WTC11 (cell line): Measurements from ENCODE around the gene OR2A12. TPM values are rescaled to one million over a fixed set of nuclear protein-coding genes. Genes with fewer than 3 reads are reported as not detected.

ENCODE experiments used
- ATAC-seq: fragments of 200-7000 bp; cut with Tn5 transposase; 2 replicates; pipeline ENCODE4 v1.10.0; 2021; ENCODE audit warnings: mild to moderate bottlenecking, moderate library complexity
- CTCF ChIA-PET: fragments of 300-600 bp; sonication (Branson Sonifier 250); formaldehyde crosslinking; loops from one replicate; lab custom pipeline; 2021; ENCODE audit warnings: antibody characterized with exemption; lab: Charles Lee
- POLR2A ChIA-PET: fragments of 350-600 bp; sonication (Branson Sonifier 250); formaldehyde crosslinking; loops from one replicate; lab custom pipeline; 2021; ENCODE audit warnings: antibody characterized with exemption; lab: Charles Lee
- DNase-seq: peaks from one replicate; pipeline ENCODE4 v3.0.0; 2021; ENCODE audit warnings: low spot score
- H3K27ac Mint-ChIP-seq: 2 replicates; pipeline ENCODE4 v1.8.0; 2021; ENCODE audit warnings: mixed read lengths
- H3K27me3 Mint-ChIP-seq: 2 replicates; pipeline ENCODE4 v1.8.0; 2021; ENCODE audit warnings: low read depth, mild to moderate bottlenecking, moderate library complexity, mixed read lengths
- H3K36me3 Mint-ChIP-seq: 2 replicates; pipeline ENCODE4 v1.8.0; 2021; ENCODE audit warnings: mixed read lengths
- H3K4me1 Mint-ChIP-seq: 2 replicates; pipeline ENCODE4 v1.8.0; 2022; ENCODE audit warnings: mixed read lengths
- H3K4me3 Mint-ChIP-seq: 2 replicates; pipeline ENCODE4 v1.8.0; 2021; ENCODE audit warnings: mild to moderate bottlenecking, moderate library complexity, mixed read lengths
- H3K9me3 Mint-ChIP-seq: 2 replicates; pipeline ENCODE4 v1.8.0; 2021; ENCODE audit warnings: mixed read lengths
- ELF4 ChIP-seq: sonication (generic); formaldehyde crosslinking; IDR thresholded peaks from 2 replicates; pipeline ENCODE4 v1.8.1; 2022; ENCODE audit warnings: low read depth, mild to moderate bottlenecking, moderate library complexity, missing genetic modification reagents
- EMX1 ChIP-seq: fragments of 250-450 bp; sonication (Bioruptor Pico); IDR thresholded peaks from 2 replicates; pipeline ENCODE4 v1.8.0; 2021; ENCODE audit warnings: mild to moderate bottlenecking
- ESRRA ChIP-seq: sonication (generic); formaldehyde crosslinking; IDR thresholded peaks from 2 replicates; pipeline ENCODE4 v1.8.1; 2022; ENCODE audit warnings: mild to moderate bottlenecking, missing genetic modification reagents, borderline replicate concordance
- FOXP1 ChIP-seq: sonication (generic); formaldehyde crosslinking; IDR thresholded peaks from 2 replicates; pipeline ENCODE4 v1.8.0; 2022; ENCODE audit warnings: missing genetic modification reagents, mild to moderate bottlenecking, moderate library complexity, borderline replicate concordance
- GTF2I ChIP-seq: fragments of 250-450 bp; sonication (Bioruptor Pico); conservative IDR thresholded peaks from 2 replicates; pipeline ENCODE4 v1.4.0; 2021; ENCODE audit warnings: mild to moderate bottlenecking
- JAZF1 ChIP-seq: fragments of 250-450 bp; sonication (Bioruptor Pico); IDR thresholded peaks from 2 replicates; pipeline ENCODE4 v1.9.0; 2021; ENCODE audit warnings: moderate library complexity, mild to moderate bottlenecking, inconsistent platforms
- SMAD4 ChIP-seq: sonication (generic); formaldehyde crosslinking; IDR thresholded peaks from 2 replicates; pipeline ENCODE4 v1.8.0; 2022; ENCODE audit warnings: mild to moderate bottlenecking, missing genetic modification reagents
- ZNF416 ChIP-seq: fragments of 250-450 bp; sonication (Bioruptor Pico); IDR thresholded peaks from 2 replicates; pipeline ENCODE4 v1.9.0; 2021; ENCODE audit warnings: mild to moderate bottlenecking, inconsistent platforms
- ZNF671 ChIP-seq: fragments of 250-450 bp; sonication (Bioruptor Pico); IDR thresholded peaks from 2 replicates; pipeline ENCODE4 v1.8.0; 2021; ENCODE audit warnings: mild to moderate bottlenecking
- total RNA-seq: library from RNA; stranded (reverse); gene quantifications from 3 replicates; pipeline ENCODE4 v1.2.3, GENCODE V29; 2021
- TF ChIP-seq, protein P1 (sequence below): fragments of 250-450 bp; sonication (Bioruptor Pico); IDR thresholded peaks from 2 replicates; pipeline ENCODE4 v2.1.2; 2022; ENCODE audit warnings: mild to moderate bottlenecking, moderate library complexity
- TF ChIP-seq, protein P2 (sequence below): sonication (generic); formaldehyde crosslinking; IDR thresholded peaks from 2 replicates; pipeline ENCODE4 v1.8.0; 2023; ENCODE audit warnings: missing genetic modification reagents, mild to moderate bottlenecking, borderline replicate concordance
- TF ChIP-seq, protein P3 (sequence below): sonication (generic); formaldehyde crosslinking; IDR thresholded peaks from 2 replicates; pipeline ENCODE4 v1.8.0; 2023; ENCODE audit warnings: missing genetic modification reagents
- TF ChIP-seq, protein P4 (sequence below): fragments of 250-450 bp; sonication (Bioruptor Pico); IDR thresholded peaks from 2 replicates; pipeline ENCODE4 v1.9.0; 2021; ENCODE audit warnings: mild to moderate bottlenecking
- TF ChIP-seq, protein P5 (sequence below): sonication (generic); formaldehyde crosslinking; IDR thresholded peaks from 2 replicates; pipeline ENCODE4 v1.8.0; 2022; ENCODE audit warnings: mild to moderate bottlenecking, missing genetic modification reagents

OR2A12 gene
- total RNA-seq, 1 experiment from 2014 or later, result not detected

DNA sequence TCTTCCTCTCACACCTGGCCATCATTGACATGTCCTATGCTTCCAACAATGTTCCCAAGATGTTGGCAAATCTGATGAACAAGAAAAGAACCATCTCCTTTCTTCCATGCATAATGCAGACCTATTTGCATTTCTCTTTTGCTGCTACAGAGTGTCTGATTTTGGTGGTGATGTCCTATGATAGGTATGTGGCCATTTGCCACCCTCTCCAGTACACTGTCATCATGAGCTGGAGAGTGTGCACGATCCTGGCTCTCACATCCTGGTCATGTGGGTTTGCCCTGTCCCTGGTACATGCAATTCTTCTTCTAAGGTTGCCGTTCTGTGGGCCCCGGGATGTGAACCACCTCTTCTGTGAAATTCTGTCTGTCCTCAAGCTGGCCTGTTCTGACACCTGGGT lies 56.1 kb downstream of the OR2A12 start:
- H3K36me3 Mint-ChIP-seq, result peaks cover 3% of the 10 kb centered on the region; the same call in 1 of the 2 replicates
- POLR2A ChIA-PET, result no interaction called here
- no peak overlapping the region for H3K27ac Mint-ChIP-seq
- no peak for DNase-seq
- CTCF ChIA-PET, result interaction anchor here (2.0 kb wide), 1 partner anchor 14 kb away, joined by 6 read pairs; no protein-coding TSS in a partner anchor
- no peaks in the 10 kb centered on the region; the same call in 1 of the 2 replicates for H3K27me3 Mint-ChIP-seq
- no peaks in the 10 kb centered on the region for H3K4me1 Mint-ChIP-seq
- no peak for TF ChIP-seq FOXP1 (CRISPR knock-in tag)
- TF ChIP-seq, protein P1, sequence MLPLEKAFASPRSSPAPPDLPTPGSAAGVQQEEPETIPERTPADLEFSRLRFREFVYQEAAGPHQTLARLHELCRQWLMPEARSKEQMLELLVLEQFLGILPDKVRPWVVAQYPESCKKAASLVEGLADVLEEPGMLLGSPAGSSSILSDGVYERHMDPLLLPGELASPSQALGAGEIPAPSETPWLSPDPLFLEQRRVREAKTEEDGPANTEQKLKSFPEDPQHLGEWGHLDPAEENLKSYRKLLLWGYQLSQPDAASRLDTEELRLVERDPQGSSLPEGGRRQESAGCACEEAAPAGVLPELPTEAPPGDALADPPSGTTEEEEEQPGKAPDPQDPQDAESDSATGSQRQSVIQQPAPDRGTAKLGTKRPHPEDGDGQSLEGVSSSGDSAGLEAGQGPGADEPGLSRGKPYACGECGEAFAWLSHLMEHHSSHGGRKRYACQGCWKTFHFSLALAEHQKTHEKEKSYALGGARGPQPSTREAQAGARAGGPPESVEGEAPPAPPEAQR, result no peak
- no peak for TF ChIP-seq ZNF416 (CRISPR knock-in tag)
- TF ChIP-seq, protein P2, sequence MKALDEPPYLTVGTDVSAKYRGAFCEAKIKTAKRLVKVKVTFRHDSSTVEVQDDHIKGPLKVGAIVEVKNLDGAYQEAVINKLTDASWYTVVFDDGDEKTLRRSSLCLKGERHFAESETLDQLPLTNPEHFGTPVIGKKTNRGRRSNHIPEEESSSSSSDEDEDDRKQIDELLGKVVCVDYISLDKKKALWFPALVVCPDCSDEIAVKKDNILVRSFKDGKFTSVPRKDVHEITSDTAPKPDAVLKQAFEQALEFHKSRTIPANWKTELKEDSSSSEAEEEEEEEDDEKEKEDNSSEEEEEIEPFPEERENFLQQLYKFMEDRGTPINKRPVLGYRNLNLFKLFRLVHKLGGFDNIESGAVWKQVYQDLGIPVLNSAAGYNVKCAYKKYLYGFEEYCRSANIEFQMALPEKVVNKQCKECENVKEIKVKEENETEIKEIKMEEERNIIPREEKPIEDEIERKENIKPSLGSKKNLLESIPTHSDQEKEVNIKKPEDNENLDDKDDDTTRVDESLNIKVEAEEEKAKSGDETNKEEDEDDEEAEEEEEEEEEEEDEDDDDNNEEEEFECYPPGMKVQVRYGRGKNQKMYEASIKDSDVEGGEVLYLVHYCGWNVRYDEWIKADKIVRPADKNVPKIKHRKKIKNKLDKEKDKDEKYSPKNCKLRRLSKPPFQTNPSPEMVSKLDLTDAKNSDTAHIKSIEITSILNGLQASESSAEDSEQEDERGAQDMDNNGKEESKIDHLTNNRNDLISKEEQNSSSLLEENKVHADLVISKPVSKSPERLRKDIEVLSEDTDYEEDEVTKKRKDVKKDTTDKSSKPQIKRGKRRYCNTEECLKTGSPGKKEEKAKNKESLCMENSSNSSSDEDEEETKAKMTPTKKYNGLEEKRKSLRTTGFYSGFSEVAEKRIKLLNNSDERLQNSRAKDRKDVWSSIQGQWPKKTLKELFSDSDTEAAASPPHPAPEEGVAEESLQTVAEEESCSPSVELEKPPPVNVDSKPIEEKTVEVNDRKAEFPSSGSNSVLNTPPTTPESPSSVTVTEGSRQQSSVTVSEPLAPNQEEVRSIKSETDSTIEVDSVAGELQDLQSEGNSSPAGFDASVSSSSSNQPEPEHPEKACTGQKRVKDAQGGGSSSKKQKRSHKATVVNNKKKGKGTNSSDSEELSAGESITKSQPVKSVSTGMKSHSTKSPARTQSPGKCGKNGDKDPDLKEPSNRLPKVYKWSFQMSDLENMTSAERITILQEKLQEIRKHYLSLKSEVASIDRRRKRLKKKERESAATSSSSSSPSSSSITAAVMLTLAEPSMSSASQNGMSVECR, result no peak
- TF ChIP-seq, protein P3, sequence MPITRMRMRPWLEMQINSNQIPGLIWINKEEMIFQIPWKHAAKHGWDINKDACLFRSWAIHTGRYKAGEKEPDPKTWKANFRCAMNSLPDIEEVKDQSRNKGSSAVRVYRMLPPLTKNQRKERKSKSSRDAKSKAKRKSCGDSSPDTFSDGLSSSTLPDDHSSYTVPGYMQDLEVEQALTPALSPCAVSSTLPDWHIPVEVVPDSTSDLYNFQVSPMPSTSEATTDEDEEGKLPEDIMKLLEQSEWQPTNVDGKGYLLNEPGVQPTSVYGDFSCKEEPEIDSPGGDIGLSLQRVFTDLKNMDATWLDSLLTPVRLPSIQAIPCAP (CRISPR knock-in tag), result no peak
- no peak for TF ChIP-seq ELF4
- H3K9me3 Mint-ChIP-seq, result peaks cover 53% of the 10 kb centered on the region
- no peak overlapping the region for H3K4me3 Mint-ChIP-seq
- no peak for ATAC-seq

DNA sequence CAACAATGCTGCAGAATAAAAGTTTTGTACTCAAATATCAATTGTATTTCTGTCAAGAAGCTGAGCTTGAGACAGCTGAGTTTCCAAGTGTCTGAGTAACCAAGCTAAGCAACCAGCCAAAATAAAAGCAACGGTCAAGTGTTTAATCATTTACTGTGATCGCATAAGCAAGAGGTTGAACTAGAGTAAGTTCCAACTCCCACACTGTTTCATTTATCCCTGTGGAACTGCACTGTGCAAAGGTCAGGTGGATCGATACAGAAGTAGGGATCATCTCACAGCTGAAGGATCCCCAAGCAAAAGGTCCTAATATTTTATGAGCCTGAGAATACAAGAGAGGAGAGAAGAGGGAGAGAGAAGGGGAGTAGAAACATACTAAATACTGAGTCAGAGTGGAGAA lies 58.3 kb downstream of the OR2A12 start:
- Mint-ChIP-seq H3K4me3 (no peak overlapping the region), H3K9me3 (peaks cover 74% of the 10 kb centered on the region)
- POLR2A ChIA-PET, result no interaction called here

DNA sequence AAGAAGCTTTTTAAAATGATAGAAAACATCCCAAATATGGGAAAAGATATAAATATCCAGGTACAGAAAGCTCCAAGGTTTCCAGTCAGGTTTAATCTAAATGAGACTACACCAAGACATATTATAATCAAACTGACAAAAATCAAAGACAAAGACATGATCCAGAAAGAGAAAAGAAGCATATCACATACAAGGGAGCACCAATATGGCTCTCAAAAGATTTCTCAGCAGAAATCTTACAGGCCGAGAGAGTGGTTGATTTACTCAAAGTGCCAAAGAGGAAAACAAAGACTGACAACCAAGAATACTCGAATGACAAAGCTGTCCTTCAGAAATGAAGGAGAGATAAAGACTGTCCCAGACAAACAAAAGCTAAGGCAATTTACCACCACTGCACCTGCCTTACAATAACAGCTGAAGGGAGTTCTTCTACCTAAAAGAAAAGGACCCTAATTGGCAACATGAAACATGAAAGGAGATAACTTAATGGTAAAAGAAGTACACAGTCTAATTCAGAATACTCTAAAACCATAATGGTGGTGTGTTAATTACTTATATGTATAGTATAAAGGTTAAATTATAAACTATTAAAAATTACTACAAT lies 62.2 kb downstream of the OR2A12 start:
- CTCF ChIA-PET, result interaction anchor here (1.4 kb wide), 1 partner anchor 21 kb away, joined by 4 read pairs; no protein-coding TSS in a partner anchor
- DNase-seq (no peak), ATAC-seq (no peak)
- POLR2A ChIA-PET, result no interaction called here
- Mint-ChIP-seq H3K4me3 (no peak overlapping the region), H3K4me1 (no peaks in the 10 kb centered on the region), H3K27me3 (peaks cover 4% of the 10 kb centered on the region; the same call in 1 of the 2 replicates), H3K27ac (no peak overlapping the region), H3K9me3 (peaks cover 70% of the 10 kb centered on the region), H3K36me3 (peaks cover 31% of the 10 kb centered on the region)
- TF ChIP-seq GTF2I (no peak), EMX1 (CRISPR knock-in tag) (no peak), JAZF1 (CRISPR knock-in tag) (no peak), ESRRA (CRISPR knock-in tag) (no peak), SMAD4 (CRISPR knock-in tag) (no peak), ZNF671 (CRISPR knock-in tag) (no peak)
- TF ChIP-seq, protein P4, sequence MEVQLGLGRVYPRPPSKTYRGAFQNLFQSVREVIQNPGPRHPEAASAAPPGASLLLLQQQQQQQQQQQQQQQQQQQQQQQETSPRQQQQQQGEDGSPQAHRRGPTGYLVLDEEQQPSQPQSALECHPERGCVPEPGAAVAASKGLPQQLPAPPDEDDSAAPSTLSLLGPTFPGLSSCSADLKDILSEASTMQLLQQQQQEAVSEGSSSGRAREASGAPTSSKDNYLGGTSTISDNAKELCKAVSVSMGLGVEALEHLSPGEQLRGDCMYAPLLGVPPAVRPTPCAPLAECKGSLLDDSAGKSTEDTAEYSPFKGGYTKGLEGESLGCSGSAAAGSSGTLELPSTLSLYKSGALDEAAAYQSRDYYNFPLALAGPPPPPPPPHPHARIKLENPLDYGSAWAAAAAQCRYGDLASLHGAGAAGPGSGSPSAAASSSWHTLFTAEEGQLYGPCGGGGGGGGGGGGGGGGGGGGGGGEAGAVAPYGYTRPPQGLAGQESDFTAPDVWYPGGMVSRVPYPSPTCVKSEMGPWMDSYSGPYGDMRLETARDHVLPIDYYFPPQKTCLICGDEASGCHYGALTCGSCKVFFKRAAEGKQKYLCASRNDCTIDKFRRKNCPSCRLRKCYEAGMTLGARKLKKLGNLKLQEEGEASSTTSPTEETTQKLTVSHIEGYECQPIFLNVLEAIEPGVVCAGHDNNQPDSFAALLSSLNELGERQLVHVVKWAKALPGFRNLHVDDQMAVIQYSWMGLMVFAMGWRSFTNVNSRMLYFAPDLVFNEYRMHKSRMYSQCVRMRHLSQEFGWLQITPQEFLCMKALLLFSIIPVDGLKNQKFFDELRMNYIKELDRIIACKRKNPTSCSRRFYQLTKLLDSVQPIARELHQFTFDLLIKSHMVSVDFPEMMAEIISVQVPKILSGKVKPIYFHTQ (CRISPR knock-in tag), result no peak

More for the DNA sequence above, 58.3 kb downstream of the OR2A12 start:
- ATAC-seq, result no peak
- TF ChIP-seq, protein P5, sequence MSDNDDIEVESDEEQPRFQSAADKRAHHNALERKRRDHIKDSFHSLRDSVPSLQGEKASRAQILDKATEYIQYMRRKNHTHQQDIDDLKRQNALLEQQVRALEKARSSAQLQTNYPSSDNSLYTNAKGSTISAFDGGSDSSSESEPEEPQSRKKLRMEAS (CRISPR knock-in tag), result no peak
- TF ChIP-seq, all 79 proteins: peak for 0
- no peak for DNase-seq
- Mint-ChIP-seq H3K27me3 (peaks cover 4% of the 10 kb centered on the region; the same call in 1 of the 2 replicates), H3K4me1 (no peaks in the 10 kb centered on the region), H3K36me3 (peaks cover 19% of the 10 kb centered on the region), H3K27ac (no peak overlapping the region)
- CTCF ChIA-PET, result interaction anchor here (1.1 kb wide), 1 partner anchor 16 kb away, joined by 3 read pairs; no protein-coding TSS in a partner anchor
